ENCODE data around the gene PKNOX1. TPM values are rescaled to one million over a fixed set of nuclear protein-coding genes. Genes with fewer than 3 reads are reported as not detected.
"Not testable (repeated sequence)": the region's sequence is repeated elsewhere in the genome, so short reads cannot be mapped to it uniquely, and the experiment has no call there.

Gene PKNOX1
- total and polyA plus RNA-seq, 2 experiments from 2014 or later, result 8.1 to 10.5 TPM

GRCh38 chr21:42986125-42986783 lies 11.9 kb downstream of the PKNOX1 start:
- no peak overlapping the region for H3K4me3 ChIP-seq
- TF ChIP-seq CTCF (IDR thresholded peaks at IDR 0.05; ENCODE audit: low read depth, low read length), result no peak
- H3K9me3 ChIP-seq (ENCODE audit: low read depth), result no peaks in the 10 kb centered on the region
- no peak overlapping the region for H3K27ac ChIP-seq
- H3K36me3 ChIP-seq, result no peaks in the 10 kb centered on the region
- no peaks in the 10 kb centered on the region for H3K4me1 ChIP-seq (ENCODE audit: low read depth)
- DNase-seq (ENCODE audit: low read depth in 1 of 2, low spot score in 1 of 2), result no peak
- H3K27me3 ChIP-seq, result no peaks in the 10 kb centered on the region

- Histone ChIP-seq H3K27me3 (no peaks in the 10 kb centered on the region), H3K4me1 (ENCODE audit: low read depth) (peaks cover 16% of the 10 kb centered on the region), H3K27ac (peak overlapping the region; percentile 15), H3K9me3 (ENCODE audit: low read depth) (no peaks in the 10 kb centered on the region), H3K4me3 (no peak overlapping the region), H3K36me3 (no peaks in the 10 kb centered on the region)
- peak in 1 of 2 donors; percentile 32 for DNase-seq (ENCODE audit: low read depth in 1 of 2, low spot score in 1 of 2)
- TF ChIP-seq CTCF (IDR thresholded peaks at IDR 0.05; ENCODE audit: low read depth, low read length), result no peak
Measured at GRCh38 chr21:42988236-42988965, 14.0 kb downstream of the PKNOX1 start.

- H3K27me3 ChIP-seq; H3K4me3 ChIP-seq; DNase-seq (ENCODE audit: low read depth in 1 of 2, low spot score in 1 of 2); H3K9me3 ChIP-seq (ENCODE audit: low read depth); H3K27ac ChIP-seq; H3K36me3 ChIP-seq: not testable (repeated sequence)
- H3K4me1 ChIP-seq (ENCODE audit: low read depth), result peaks cover 16% of the 10 kb centered on the region
Measured at GRCh38 chr21:42989370-42989769, 15.0 kb downstream of the PKNOX1 start.

- no peaks in the 10 kb centered on the region for H3K27me3 ChIP-seq
- DNase-seq (ENCODE audit: low read depth in 1 of 2, low spot score in 1 of 2), result no peak
- peak overlapping the region; percentile 65 for H3K27ac ChIP-seq
- peaks cover 16% of the 10 kb centered on the region for H3K4me1 ChIP-seq (ENCODE audit: low read depth)
- TF ChIP-seq CTCF (IDR thresholded peaks at IDR 0.05; ENCODE audit: low read depth, low read length), result no peak
- H3K4me3 ChIP-seq, result no peak overlapping the region
- H3K9me3 ChIP-seq (ENCODE audit: low read depth), result no peaks in the 10 kb centered on the region
- no peaks in the 10 kb centered on the region for H3K36me3 ChIP-seq
Measured at GRCh38 chr21:42989816-42990650, 15.7 kb downstream of the PKNOX1 start.

- H3K36me3 ChIP-seq, result no peaks in the 10 kb centered on the region
- DNase-seq (ENCODE audit: low read depth in 1 of 2, low spot score in 1 of 2), result peak; percentile 87 to 95
- H3K4me1 ChIP-seq (ENCODE audit: low read depth), result peaks cover 16% of the 10 kb centered on the region
- no peak overlapping the region for H3K4me3 ChIP-seq
- no peaks in the 10 kb centered on the region for H3K9me3 ChIP-seq (ENCODE audit: low read depth)
- TF ChIP-seq CTCF (IDR thresholded peaks at IDR 0.05; ENCODE audit: low read depth, low read length), result no peak
- no peaks in the 10 kb centered on the region for H3K27me3 ChIP-seq
- H3K27ac ChIP-seq, result peak overlapping the region; percentile 82
Measured at GRCh38 chr21:42991992-42992740, 17.8 kb downstream of the PKNOX1 start.
